Measurements from ENCODE around the gene ZNF217.
"Not testable (repeated sequence)": the region's sequence is repeated elsewhere in the genome, so short reads cannot be mapped to it uniquely, and the experiment has no call there.

Gene ZNF217

GRCh38 chr20:53529658-53530057 is 64.0 kb downstream of the ZNF217 start:
- Mint-ChIP-seq H3K9me3 (no peaks in the 10 kb centered on the region), H3K4me3 (no peak overlapping the region), H3K36me3 (ENCODE audit: low read depth) (no peaks in the 10 kb centered on the region), H3K27ac (no peak overlapping the region), H3K4me1 (ENCODE audit: low read depth) (no peaks in the 10 kb centered on the region), H3K27me3 (no peaks in the 10 kb centered on the region)

GRCh38 chr20:53527196-53527595 is 66.4 kb downstream of the ZNF217 start:
- Mint-ChIP-seq H3K36me3 (ENCODE audit: low read depth) (no peaks in the 10 kb centered on the region), H3K27ac (no peak overlapping the region), H3K4me3 (no peak overlapping the region)

GRCh38 chr20:53524589-53525312 is 68.9 kb downstream of the ZNF217 start:
- no peaks in the 10 kb centered on the region for H3K4me1 Mint-ChIP-seq (ENCODE audit: low read depth)
- H3K27ac Mint-ChIP-seq = no peak overlapping the region
- no peaks in the 10 kb centered on the region for H3K9me3 Mint-ChIP-seq
- no peak overlapping the region for H3K4me3 Mint-ChIP-seq
- H3K36me3 Mint-ChIP-seq (ENCODE audit: low read depth) = no peaks in the 10 kb centered on the region
- H3K27me3 Mint-ChIP-seq = no peaks in the 10 kb centered on the region

More at GRCh38 chr20:53527196-53527595, 66.4 kb downstream of the ZNF217 start:
- Mint-ChIP-seq H3K4me1 (ENCODE audit: low read depth) (no peaks in the 10 kb centered on the region), H3K27me3 (no peaks in the 10 kb centered on the region), H3K9me3 (no peaks in the 10 kb centered on the region)

GRCh38 chr20:53523615-53524014 is 70.0 kb downstream of the ZNF217 start:
- H3K27ac Mint-ChIP-seq; H3K9me3 Mint-ChIP-seq; H3K4me3 Mint-ChIP-seq; H3K27me3 Mint-ChIP-seq; H3K4me1 Mint-ChIP-seq (ENCODE audit: low read depth); H3K36me3 Mint-ChIP-seq (ENCODE audit: low read depth): not testable (repeated sequence)

GRCh38 chr20:53522696-53523095 is 70.9 kb downstream of the ZNF217 start:
- Mint-ChIP-seq H3K27ac (no peak overlapping the region), H3K9me3 (no peaks in the 10 kb centered on the region), H3K36me3 (ENCODE audit: low read depth) (no peaks in the 10 kb centered on the region), H3K4me3 (no peak overlapping the region), H3K27me3 (no peaks in the 10 kb centered on the region), H3K4me1 (ENCODE audit: low read depth) (no peaks in the 10 kb centered on the region)

GRCh38 chr20:53522026-53522425 is 71.6 kb downstream of the ZNF217 start:
- Mint-ChIP-seq H3K4me3 (no peak overlapping the region), H3K27me3 (no peaks in the 10 kb centered on the region), H3K9me3 (no peaks in the 10 kb centered on the region), H3K4me1 (ENCODE audit: low read depth) (no peaks in the 10 kb centered on the region), H3K36me3 (ENCODE audit: low read depth) (no peaks in the 10 kb centered on the region), H3K27ac (no peak overlapping the region)

GRCh38 chr20:53521421-53521820 is 72.2 kb downstream of the ZNF217 start:
- H3K4me3 Mint-ChIP-seq; H3K36me3 Mint-ChIP-seq (ENCODE audit: low read depth); H3K9me3 Mint-ChIP-seq; H3K4me1 Mint-ChIP-seq (ENCODE audit: low read depth); H3K27ac Mint-ChIP-seq; H3K27me3 Mint-ChIP-seq: not testable (repeated sequence)

GRCh38 chr20:53517146-53517545 is 76.5 kb downstream of the ZNF217 start:
- Mint-ChIP-seq H3K27ac (no peak overlapping the region), H3K9me3 (no peaks in the 10 kb centered on the region), H3K4me3 (no peak overlapping the region), H3K36me3 (ENCODE audit: low read depth) (no peaks in the 10 kb centered on the region), H3K27me3 (no peaks in the 10 kb centered on the region), H3K4me1 (ENCODE audit: low read depth) (no peaks in the 10 kb centered on the region)

Data from stimulated activated naive CD8-positive, alpha-beta T cell treated with anti-CD3 and anti-CD28 coated beads, Interleukin-15, Interleukin-2, amounts not matched to agents 100 ng/mL and 50 ng/mL, for 24 hours (primary cell).